Omental fat pad (tissue), 4 donors: ENCODE measurements around the gene PPP1R16B. TPM values are rescaled to one million over a fixed set of nuclear protein-coding genes. Genes with fewer than 3 reads are reported as not detected.
"Not testable (repeated sequence)": the region's sequence is repeated elsewhere in the genome, so short reads cannot be mapped to it uniquely, and the experiment has no call there.

ENCODE experiments used
- ATAC-seq: fragments of 150-250 bp; one replicate; pipeline ENCODE4 v1.9.1; 2016; ENCODE audit warnings: mild to moderate bottlenecking, moderate library complexity; ENCODE audit not compliant: low FRiP score
- DNase-seq: peaks from one replicate; pipeline ENCODE4 v3.0.0-alpha.2; 2019; ENCODE audit warnings: low spot score
- CTCF ChIP-seq, 3 donors: fragments of 450-650 bp; IDR thresholded peaks; one replicate each; pipeline ENCODE4 v1.5.1; 2016 to 2017; ENCODE audit warnings: antibody characterized with exemption in 3 of 3, mild to moderate bottlenecking in 3 of 3, moderate library complexity in 2 of 3
- total RNA-seq, 4 donors: library from RNA; depleted of rRNA; stranded (reverse); fragments of >200 nt; gene quantifications; one replicate each; pipeline ENCODE4 v1.1.0, GENCODE V29; 2016

PPP1R16B gene
- total RNA-seq, 4 donors from 2014 or later = 7.1 to 48.4 (median 21.6) TPM

GRCh38 chr20:38811769-38812168, 6.3 kb downstream of the PPP1R16B start:
- DNase-seq (no peak), ATAC-seq (no peak)
- TF ChIP-seq CTCF (IDR thresholded peaks at IDR 0.05) = no peak

DNA sequence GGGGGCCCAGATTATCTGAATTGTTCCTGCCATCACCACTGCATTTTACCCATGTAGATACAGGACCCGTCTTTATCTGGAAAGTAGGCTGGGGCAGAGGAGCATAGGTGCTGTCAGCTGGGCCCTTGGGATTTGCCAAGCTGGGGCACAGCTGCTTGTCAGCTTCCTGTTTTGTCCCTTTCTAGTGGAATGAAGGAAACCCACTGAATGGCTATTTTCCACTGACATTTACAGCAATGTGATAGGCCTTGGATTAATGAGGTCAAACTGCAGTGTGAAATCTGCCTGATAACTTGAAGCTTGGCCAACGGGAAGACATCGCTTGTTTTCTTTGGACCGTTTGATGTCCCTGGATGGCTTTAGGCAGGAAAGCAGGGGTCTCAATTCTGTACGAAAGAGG, 6.7 kb downstream of the PPP1R16B start:
- DNase-seq (no peak), ATAC-seq (no peak)
- TF ChIP-seq CTCF (IDR thresholded peaks at IDR 0.05) = no peak

DNA sequence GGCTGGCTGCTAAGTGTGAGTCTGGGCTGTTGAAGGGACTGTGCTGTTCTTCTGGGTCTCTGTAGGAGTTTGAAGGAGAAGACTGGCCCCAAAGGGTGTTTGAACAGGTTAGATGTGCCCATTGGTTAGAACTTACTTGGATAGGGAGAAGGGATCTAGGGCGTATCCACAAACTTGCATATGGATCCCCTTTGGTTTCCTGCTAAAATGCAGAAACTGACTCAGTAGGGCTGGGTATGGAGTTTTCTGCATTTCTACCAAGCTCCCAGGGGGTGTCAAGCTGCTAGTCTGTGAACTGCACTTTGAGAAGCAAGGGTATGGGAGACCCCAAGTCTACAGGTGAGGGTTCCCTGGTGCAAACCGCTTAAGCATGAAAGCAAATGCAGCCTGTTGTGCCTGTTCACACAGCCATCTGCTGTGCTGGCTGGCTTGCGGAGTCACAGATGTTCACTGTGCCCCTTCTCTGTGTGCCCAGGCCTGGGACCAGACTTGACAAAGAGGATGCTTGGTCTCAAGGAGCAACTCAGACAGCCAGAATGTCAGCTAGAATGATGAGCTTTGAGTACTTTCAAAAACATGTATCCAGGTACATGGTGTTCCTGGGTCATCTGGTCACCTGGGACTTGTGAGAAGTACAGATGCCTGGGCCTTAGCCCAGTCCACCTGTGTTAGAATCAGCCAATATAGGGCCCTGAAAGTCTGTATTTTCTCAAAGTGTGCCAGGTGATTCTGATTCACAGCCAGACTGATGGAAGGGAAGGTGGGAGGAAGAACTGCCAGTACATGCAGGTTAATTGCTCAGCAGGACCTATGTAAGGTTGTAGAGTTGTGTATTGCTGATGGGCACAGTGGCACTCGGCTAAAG, 7.4 kb downstream of the PPP1R16B start:
- TF ChIP-seq CTCF (IDR thresholded peaks at IDR 0.05) = no peak
- DNase-seq (no peak), ATAC-seq (no peak)

DNA sequence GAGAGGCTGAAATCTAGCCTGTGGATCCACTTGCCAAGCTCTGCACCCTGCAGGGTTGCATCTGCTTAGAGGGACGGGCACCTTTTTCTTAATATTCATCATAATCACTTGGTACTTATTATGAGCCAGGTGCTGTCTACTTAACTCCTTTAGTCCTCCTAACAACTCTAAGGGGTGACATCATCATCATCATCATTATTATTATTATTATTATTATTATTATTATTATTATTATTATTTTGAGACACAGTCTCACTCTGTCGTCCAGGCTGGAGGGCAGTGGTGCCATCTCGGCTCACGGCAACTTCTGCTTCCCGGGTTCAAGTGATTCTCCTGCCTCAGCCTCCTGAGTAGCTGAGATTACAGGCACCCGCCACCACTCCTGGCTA, 8.1 kb downstream of the PPP1R16B start:
- not testable (repeated sequence) for DNase-seq, ATAC-seq

DNA sequence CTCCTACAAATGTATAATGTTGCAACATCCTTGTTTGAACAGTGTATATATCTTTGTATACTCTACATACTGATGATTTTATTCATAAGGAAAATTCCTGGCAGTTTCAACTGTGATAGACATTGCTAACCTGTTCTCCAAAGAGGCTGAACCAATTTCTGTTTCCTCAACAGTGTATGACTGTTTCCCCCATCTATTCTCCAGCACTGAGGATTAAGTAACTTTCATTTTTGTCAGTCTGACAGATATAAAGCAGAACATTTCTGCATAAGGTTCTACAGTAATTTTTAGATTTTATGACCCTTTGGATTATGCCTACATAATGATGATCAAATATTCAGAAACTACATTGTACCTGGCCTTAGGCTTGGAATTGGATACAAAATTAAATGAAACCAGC, 9.9 kb downstream of the PPP1R16B start:
- no peak for TF ChIP-seq CTCF (IDR thresholded peaks at IDR 0.05)
- ATAC-seq (no peak), DNase-seq (no peak)

DNA sequence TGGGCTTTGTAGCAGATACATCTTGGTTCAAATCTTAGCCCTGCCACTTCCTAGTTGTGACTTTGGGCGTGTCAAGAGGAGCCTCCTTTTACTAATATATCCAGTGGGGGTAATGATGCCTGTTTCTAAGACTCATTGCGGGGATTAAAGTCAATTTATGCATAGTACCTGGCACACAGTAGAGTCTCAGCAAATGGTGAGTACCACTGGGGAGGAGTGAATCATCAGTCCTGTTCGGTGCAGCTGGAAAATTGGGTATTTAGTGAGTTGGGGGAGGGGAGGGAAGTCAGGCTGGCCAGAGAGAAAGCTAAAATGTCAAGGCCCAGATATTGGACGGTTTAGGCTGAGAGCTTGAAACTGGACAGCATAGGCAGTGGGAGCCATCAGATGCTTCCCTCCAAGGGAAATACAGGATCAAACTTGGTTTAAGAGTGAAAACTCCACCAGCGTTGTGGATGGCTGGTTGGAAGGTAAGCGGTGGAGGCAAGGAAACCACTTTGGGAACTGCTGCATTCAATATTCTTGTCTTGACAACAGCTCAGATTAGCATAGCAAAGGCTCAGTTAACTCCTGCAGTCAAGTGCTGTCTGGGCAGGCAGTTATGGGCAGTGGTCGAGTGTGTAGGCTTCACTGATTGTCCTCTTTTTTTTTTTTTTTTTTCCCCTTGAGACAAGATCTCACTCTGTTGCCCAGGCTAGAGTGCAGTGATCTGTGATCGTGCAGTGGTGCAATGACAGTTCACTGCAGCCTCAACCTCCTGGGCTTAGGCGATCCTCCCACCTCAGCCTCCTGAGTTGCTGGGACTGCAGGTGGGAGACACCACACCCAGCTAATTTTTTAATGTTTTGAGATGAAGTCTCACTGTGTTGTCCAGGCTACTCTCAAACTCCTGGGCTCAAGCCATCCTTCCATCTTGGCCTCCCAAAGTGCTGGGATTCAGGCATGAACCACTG, 12.9 kb downstream of the PPP1R16B start:
- no peak for ATAC-seq

More for the DNA sequence above, 12.9 kb downstream of the PPP1R16B start:
- TF ChIP-seq CTCF (IDR thresholded peaks at IDR 0.05) = no peak
- no peak for DNase-seq
